Neutrophil (primary cell): ENCODE data around the gene CDC42BPG.

Experiments used
- H3K27ac ChIP-seq: fragments of 200-600 bp; sonication (generic); 2 replicates; pipeline ENCODE4 v1.5.1; 2016; ENCODE audit warnings: mild to moderate bottlenecking, moderate library complexity
- H3K27me3 ChIP-seq: fragments of 200-600 bp; sonication (generic); 2 replicates; pipeline ENCODE4 v1.6.0; 2016; ENCODE audit warnings: mild to moderate bottlenecking
- H3K36me3 ChIP-seq: fragments of 200-600 bp; sonication (generic); 2 replicates; pipeline ENCODE4 v1.5.1; 2017
- H3K4me1 ChIP-seq, 2 experiments: fragments of 200-600 bp in 1 of 2; sonication (generic) in 1 of 2; 1 replicate in 1 of 2; 2 replicates in 1 of 2; pipeline versions ENCODE4 v1.5.1 to v1.6.1; 2013 to 2016; ENCODE audit warnings: low read depth in 1 of 2, low read length in 1 of 2, mild to moderate bottlenecking in 1 of 2, moderate library complexity in 1 of 2; ENCODE audit not compliant: control insufficient read depth in 1 of 2, insufficient read depth in 1 of 2
- H3K4me3 ChIP-seq, 2 experiments: fragments of 200-600 bp in 1 of 2; sonication (generic) in 1 of 2; 1 replicate in 1 of 2; 2 replicates in 1 of 2; pipeline ENCODE4 v1.5.1; 2013 to 2016; ENCODE audit warnings: low read depth in 1 of 2, low read length in 1 of 2, mild to moderate bottlenecking in 1 of 2, moderate library complexity in 1 of 2
- H3K9me3 ChIP-seq: fragments of 200-600 bp; sonication (generic); 2 replicates; pipeline ENCODE4 v1.5.1; 2016
- CTCF ChIP-seq: fragments of 200-600 bp; sonication (generic); IDR thresholded peaks from 2 replicates; pipeline ENCODE4 v1.5.1; 2016; ENCODE audit warnings: antibody characterized with exemption

CDC42BPG gene

GRCh38 chr11:64777449-64778222 is 66.8 kb downstream of the CDC42BPG start:
- Histone ChIP-seq H3K4me3 (peak overlapping the region; percentile 79 to 95), H3K36me3 (peaks cover 44% of the 10 kb centered on the region), H3K9me3 (no peaks in the 10 kb centered on the region), H3K27me3 (no peaks in the 10 kb centered on the region), H3K4me1 (peaks cover 58 to 65% of the 10 kb centered on the region in 2 experiments), H3K27ac (peak overlapping the region; percentile 99)
- peak; percentile 37 for TF ChIP-seq CTCF

- Histone ChIP-seq H3K4me3 (peak overlapping the region; percentile 79 to 95), H3K27ac (peak overlapping the region; percentile 99), H3K4me1 (peaks cover 66 to 70% of the 10 kb centered on the region in 2 experiments), H3K36me3 (peaks cover 48% of the 10 kb centered on the region), H3K9me3 (no peaks in the 10 kb centered on the region), H3K27me3 (no peaks in the 10 kb centered on the region)
- TF ChIP-seq CTCF = no peak
Measured at GRCh38 chr11:64776875-64777274, 67.6 kb downstream of the CDC42BPG start.

GRCh38 chr11:64776425-64776824 is 68.0 kb downstream of the CDC42BPG start:
- H3K4me1 ChIP-seq = peaks cover 71 to 74% of the 10 kb centered on the region in 2 experiments
- no peaks in the 10 kb centered on the region for H3K27me3 ChIP-seq
- H3K36me3 ChIP-seq = peaks cover 53% of the 10 kb centered on the region
- TF ChIP-seq CTCF = no peak
- no peaks in the 10 kb centered on the region for H3K9me3 ChIP-seq
- H3K4me3 ChIP-seq = peak overlapping the region; percentile 79 to 95
- peak overlapping the region; percentile 99 for H3K27ac ChIP-seq

- H3K9me3 ChIP-seq = no peaks in the 10 kb centered on the region
- H3K27ac ChIP-seq = peak overlapping the region; percentile 99
- TF ChIP-seq CTCF = no peak
- no peaks in the 10 kb centered on the region for H3K27me3 ChIP-seq
- H3K4me1 ChIP-seq = peaks cover 65 to 71% of the 10 kb centered on the region in 2 experiments
- peaks cover 76% of the 10 kb centered on the region for H3K36me3 ChIP-seq
- H3K4me3 ChIP-seq = peak overlapping the region in 1 of 2 experiments; percentile 62
Measured at GRCh38 chr11:64774144-64774543, 70.3 kb downstream of the CDC42BPG start.
